ENCODE data around the gene CMKLR1.

Gene CMKLR1

DNA sequence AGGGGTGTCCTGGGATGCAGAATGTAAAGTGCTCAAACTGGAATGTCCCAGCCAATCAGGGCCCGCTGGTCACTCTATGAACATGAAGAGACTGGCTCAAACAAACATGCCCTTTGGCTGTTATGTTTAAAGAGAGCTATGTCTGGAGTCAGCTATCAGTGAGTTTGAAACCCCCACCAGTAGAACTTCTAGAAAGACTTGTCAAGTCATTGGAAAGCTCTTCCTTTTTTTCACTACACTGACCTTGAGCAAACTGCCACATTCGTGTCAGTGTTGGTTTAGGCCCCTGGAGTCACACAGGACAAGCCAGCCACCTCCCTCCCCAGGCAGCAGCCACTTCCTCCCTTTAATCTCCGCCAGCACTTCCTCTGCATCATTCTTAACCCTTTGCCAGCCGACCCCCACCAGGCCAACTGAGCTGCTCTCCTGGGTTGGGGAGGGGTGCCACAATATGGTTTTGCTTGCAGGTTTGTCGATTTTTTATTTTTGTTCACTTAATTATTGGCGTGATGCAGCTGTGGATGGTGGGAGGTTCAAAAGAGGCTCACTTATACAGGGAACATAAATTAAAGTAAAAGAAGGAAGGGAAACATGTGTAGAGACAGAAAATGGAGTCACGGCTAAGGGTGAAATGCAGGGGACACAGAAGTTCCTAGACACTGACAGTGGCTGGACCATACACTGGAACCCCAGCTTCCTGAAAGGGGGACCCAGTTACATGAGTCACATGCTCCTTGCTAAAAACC lies 25.3 kb downstream of the CMKLR1 start:
- DNase-seq = peak; percentile 54

GRCh38 chr12:108313241-108313605 lies 25.9 kb downstream of the CMKLR1 start:
- DNase-seq = no peak

DNA sequence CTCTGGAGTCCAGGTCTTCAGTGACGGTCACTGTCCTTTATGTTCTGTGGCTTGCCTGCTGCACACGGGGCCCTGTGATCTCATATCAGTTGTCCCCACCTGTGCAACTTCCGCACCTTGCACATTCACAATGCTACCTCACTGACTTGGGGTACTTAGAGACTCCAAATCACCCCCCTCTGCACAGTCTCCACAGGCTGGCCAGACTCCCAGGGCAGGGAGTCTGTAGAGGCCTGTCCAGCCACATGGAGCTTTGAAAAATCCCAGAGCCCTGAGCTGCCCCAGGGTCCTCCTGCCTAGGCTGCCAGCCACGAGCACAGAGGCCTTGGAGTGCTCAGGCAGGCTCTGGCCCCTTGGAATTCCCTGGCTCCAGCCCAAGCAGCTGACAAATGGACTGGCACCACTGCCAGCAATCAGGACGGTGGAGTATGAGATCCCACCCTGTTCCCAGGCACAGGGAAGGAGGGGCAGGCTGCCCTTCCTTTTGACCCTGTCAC lies 26.4 kb downstream of the CMKLR1 start:
- no peak for DNase-seq

- no peak for DNase-seq
Observed at GRCh38 chr12:108312073-108312659, 26.9 kb downstream of the CMKLR1 start.

GRCh38 chr12:108311605-108312004 lies 27.5 kb downstream of the CMKLR1 start:
- DNase-seq = no peak

- DNase-seq = no peak
Observed at GRCh38 chr12:108310489-108310888, 28.6 kb downstream of the CMKLR1 start.

DNA sequence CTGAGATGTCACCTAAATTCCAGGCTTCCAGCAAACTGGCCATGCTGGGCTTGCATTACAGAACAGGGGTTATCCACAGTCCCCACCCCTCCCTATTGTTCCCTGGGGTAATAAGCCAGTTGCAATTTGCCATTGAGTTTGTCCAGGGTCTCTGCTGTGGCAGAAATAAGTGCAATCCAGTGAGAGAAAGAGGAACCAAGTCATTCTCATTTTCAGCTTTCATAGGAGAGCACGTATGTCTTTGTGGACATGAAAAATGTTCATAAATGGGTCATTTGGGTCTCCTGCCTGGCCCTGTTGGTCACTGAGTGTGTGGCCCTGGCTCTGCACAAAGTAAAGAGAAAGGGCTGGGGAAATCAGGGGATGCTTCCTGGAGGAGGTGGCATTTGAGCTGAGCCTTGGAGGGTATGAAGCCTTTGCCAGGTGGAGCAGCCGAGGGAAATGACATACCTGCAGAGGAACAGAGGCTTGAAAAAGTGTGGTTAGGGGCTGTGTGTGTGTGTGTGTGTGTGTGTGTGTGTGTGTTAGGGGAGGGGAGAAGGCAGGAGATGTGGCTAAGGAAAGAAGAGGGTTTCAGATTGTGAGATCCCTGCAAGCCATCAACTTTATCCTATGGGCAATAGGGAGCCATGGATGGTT lies 29.3 kb downstream of the CMKLR1 start:
- DNase-seq = no peak

GRCh38 chr12:108308395-108309085 lies 30.6 kb downstream of the CMKLR1 start:
- DNase-seq = no peak

DNA sequence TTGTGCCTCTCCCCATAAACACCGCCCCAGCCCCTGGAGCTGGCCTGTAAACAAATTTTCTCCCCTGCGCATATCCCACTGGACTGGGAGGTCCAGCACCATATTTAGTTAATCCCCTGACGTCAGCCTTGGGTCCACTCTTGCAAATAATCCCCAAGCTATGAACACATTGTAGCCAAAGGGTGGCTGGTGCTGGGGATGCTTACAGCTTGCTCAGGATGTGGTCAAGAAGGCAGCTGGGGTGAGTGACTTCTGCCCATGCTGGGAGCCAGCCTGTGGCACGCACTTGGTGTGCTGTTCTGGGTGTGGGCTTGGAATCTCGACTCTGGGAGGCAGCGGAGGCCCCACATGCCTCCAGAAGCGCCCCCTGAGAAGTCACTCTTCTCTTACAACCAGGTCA lies 32.1 kb downstream of the CMKLR1 start:
- no peak for DNase-seq

GRCh38 chr12:108306506-108306905 lies 32.6 kb downstream of the CMKLR1 start:
- DNase-seq = no peak

DNA sequence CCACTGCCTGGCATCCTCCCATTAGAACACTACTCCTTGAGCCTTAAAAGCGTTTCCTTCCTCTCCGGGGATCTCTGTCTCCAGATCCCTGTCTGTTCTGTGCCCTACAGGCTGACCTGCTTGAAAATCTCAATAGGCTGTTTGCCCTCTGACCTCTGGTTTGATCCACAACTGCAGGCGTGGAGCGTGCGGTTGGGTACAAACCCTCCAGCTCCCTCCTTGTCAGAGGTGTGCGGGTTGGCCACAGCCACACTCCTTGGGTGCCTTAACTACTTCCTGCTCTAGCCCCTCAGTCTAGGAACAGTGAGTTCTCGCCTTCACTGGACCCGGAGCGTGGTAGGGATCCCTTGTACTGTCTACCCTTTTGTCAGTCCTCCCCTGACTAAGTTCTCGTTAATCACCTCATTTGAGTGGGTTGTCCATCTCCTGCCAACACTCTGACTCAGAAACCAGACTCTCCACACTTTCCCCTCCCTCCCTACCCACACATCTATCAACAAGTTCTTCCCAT lies 33.1 kb downstream of the CMKLR1 start:
- DNase-seq = no peak

DNA sequence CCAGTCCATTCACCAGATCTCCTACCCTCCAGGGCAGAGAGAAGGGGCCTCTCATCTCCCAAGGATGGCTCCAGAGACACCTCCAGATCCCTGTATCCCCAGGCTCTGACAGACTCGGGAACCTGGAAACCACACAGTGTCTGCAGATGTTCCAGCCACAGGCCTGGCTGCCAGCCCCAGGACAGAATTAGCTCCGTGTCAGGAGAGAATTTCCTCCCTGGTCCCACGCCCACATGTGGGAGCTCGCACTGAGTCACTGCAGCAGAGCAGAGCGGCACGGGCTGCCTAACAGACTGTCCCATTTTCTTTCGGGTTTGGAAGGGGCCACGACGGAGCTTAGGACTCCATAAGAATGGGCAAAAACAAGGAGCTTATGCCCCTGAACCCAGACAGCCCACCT lies 33.6 kb downstream of the CMKLR1 start:
- DNase-seq = no peak

DNA sequence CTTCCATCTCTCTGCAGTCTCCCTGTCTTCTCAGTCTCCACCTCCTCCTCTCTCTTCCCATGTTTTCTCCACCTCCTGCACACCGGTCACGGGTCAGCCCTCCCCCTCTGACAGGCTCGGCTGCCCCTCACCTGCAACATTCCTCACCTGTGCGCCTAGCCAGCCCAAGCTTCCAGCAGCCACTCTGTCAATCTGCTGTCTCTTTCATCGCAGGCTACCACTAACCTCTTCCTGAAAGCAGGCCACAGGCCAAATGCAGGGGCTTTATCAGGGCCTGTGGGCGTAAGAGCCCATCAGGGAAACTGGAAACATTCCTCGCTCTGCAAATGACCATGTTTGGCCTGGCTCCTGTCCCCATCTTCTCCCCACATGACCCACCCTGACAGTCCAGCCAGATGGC lies 34.5 kb downstream of the CMKLR1 start:
- no peak for DNase-seq

GRCh38 chr12:108303703-108304102 lies 35.4 kb downstream of the CMKLR1 start:
- no peak for DNase-seq

DNA sequence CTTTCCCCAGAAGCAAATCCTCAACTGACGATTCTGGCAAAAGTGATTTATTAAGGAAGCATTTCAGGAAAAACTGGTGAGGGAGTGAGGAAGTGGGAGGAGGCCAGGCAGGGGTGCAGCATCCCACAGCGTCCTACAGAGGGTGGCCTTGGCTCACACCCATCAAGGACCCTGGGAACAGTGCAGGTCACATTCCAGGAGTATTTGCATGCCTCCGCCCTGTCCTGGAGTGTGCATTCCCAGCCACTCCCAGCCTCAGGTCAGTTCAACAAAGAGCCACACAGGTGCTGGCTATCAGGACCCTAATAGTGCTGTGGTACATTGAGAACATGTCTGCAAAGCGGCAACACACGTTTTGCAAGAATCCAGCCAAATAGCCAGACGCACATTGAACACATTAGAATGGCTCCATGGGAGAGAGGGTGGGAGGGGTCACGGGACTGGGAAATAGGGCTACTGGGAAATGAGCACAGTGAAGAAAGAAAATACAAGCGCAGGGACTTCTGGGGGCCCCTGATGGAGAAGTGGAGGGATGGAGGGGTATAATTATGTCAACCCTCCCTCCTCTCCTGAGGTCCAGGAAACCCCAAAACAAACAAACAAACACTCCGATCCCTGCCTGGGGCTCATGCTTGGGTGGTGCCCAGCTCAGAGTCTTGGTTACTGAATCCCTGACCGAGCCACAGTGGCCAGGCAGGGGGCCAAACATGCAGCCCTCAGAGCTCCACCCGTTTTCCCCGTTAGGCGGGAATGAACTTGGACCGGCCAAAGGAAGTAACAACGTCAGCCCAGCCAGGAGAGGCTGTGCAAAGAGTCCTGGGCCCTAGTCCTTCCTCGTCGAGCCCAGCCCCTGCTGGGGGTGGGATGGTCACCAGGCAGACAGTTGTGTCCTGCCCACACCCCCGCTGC lies 36.5 kb downstream of the CMKLR1 start:
- DNase-seq = no peak

- peak; percentile 31 for DNase-seq
Observed at GRCh38 chr12:108302016-108302402, 37.1 kb downstream of the CMKLR1 start.

DNA sequence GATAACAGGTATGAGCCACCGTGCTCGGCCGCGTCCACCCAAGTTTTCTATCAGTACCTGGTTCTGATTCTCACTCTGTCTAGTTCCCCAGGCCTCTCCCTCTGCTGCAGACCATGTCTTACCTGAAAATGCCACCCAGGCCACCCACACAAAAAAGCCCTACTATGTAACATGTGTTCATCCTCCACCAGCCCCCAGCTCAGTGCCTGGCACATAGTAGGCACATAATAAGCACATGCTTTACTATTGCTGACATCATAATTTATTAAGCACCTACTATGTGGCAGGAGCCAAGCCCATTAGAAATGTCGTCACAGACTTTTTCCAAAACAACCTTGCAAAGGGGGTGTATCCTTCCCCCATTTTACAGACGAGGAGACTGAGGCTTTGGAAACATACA lies 37.8 kb downstream of the CMKLR1 start:
- no peak for DNase-seq

- DNase-seq = no peak
Observed at GRCh38 chr12:108299980-108300696, 39.0 kb downstream of the CMKLR1 start.

GRCh38 chr12:108299516-108299915 lies 39.6 kb downstream of the CMKLR1 start:
- no peak for DNase-seq

DNA sequence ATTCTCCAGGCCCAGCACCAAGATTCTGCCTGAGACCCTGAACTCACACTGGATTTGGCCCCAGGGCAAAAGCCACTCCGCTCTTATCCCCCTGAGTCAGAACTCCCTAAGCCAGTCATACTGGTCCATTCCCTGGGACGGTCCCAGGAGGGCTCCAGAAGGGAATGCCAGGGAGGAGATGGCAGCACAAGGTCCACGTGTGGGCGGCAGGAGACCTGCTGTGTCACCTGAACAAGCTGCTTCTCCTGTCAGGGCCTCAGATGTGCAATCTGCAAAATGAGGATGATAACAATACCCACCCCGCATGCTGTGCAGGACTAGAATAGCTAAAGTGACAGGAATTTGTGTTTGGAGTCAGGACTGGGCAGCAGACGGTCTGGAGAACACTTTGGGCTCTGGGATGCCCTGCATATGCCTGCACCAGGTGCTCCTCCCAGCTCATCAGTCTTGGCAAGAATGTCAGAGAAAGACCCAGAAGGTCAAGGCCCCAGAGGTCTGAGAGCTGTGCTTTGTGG lies 40.3 kb downstream of the CMKLR1 start:
- no peak for DNase-seq
